ENCODE data around the gene SLC18A3.

Gene SLC18A3

DNA sequence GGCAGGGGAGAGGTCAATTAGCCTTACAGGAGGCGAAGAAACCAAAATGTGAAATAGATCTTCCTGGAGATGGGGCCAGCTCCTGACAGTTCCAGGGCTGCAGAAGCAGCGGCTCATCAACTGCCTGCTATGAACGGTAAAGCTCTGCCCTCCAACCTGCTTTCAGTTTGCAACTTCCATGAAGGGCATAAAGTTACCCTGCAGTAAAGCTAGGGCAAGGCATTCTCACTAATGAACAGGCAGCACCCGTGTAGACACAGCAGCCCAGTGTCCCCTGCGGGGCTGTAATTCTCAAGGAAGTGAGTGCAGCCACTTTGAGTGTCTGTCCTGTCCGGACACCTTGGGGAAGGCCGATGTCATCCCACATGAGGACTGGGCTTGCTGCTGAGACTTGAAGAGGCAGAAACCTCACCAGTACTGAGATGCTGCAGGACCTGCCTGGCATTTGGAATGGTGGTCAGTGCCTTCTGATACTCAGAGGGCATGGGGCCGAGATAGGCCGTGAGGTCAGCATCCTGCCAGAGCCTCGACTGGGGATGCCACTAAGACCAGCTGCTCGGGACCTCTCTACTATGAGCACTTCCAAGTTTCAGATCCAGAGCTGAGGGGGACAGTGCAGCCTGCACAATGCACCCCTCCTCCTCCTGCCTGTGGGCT, 43.3 kb downstream of the SLC18A3 start:
- DNase-seq, result no peak

GRCh38 chr10:49654036-49654693, 44.1 kb downstream of the SLC18A3 start:
- DNase-seq, result no peak

GRCh38 chr10:49655099-49655498, 45.0 kb downstream of the SLC18A3 start:
- no peak for DNase-seq

- no peak for DNase-seq
Observed at GRCh38 chr10:49656845-49657493, 46.9 kb downstream of the SLC18A3 start.

DNA sequence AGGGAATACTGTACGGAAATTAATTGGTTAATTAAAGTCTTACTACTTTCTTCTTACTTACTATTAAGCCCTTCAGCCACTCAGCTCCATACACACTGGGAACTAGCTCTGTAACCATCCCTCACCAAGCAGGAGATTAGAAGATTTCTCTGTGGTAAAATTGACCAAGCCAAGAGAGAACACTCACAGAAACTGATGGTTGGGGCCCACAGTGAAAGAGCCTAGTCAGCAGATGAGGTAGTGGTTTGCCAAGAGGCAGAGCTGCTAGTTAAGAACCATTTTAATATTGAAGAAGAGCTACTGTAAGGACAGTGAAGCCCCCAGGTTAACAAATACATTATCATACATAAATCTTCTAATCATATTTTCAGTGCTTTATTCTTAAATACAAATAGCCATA, 47.5 kb downstream of the SLC18A3 start:
- DNase-seq, result no peak

GRCh38 chr10:49661140-49661856, 51.2 kb downstream of the SLC18A3 start:
- DNase-seq, result no peak
